H9 (cell line): ENCODE data around the gene DIP2C. TPM values are rescaled to one million over a fixed set of nuclear protein-coding genes. Genes with fewer than 3 reads are reported as not detected.
A peak's percentile ranks its signal among the peaks of the same experiment; 100 is the strongest.

Experiments
- DNase-seq: peaks from one replicate; pipeline ENCODE4 v3.0.0-alpha.2; 2017
- H2AFZ ChIP-seq: one replicate; pipeline ENCODE4 v1.6.1; 2013; ENCODE audit warnings: mild to moderate bottlenecking, low read length, control low read depth, moderate library complexity
- H2AK5ac ChIP-seq: 2 replicates; pipeline ENCODE4 v1.6.1; 2013; ENCODE audit warnings: low read length, control low read depth, mixed read lengths; ENCODE audit not compliant: insufficient read length
- H2BK120ac ChIP-seq: one replicate; pipeline ENCODE4 v1.6.1; 2013; ENCODE audit warnings: low read depth, mild to moderate bottlenecking, low read length, control low read depth, inconsistent platforms; ENCODE audit not compliant: poor library complexity, severe bottlenecking
- H2BK12ac ChIP-seq: 2 replicates; pipeline ENCODE4 v1.6.1; 2013; ENCODE audit warnings: low read length, control low read depth, mixed read lengths, low read depth; ENCODE audit not compliant: insufficient read length
- H2BK15ac ChIP-seq: 2 replicates; pipeline ENCODE4 v1.6.1; 2013; ENCODE audit warnings: low read depth, low read length, control low read depth
- H2BK20ac ChIP-seq: one replicate; pipeline ENCODE4 v1.6.1; 2013; ENCODE audit warnings: low read depth, mild to moderate bottlenecking, low read length, control low read depth, inconsistent platforms; ENCODE audit not compliant: poor library complexity, severe bottlenecking
- H2BK5ac ChIP-seq: 2 replicates; pipeline ENCODE4 v1.6.1; 2013; ENCODE audit warnings: low read length, control low read depth, mixed read lengths; ENCODE audit not compliant: insufficient read length
- H3K14ac ChIP-seq: 2 replicates; pipeline ENCODE4 v1.6.1; 2013; ENCODE audit warnings: low read length, control low read depth; ENCODE audit not compliant: insufficient read depth
- H3K18ac ChIP-seq: 2 replicates; pipeline ENCODE4 v1.6.1; 2013; ENCODE audit warnings: low read depth, mild to moderate bottlenecking, mixed read lengths, low read length, control low read depth; ENCODE audit not compliant: insufficient read length
- H3K23ac ChIP-seq: 2 replicates; pipeline ENCODE4 v1.6.1; 2013; ENCODE audit warnings: low read length, control low read depth, mixed read lengths, low read depth; ENCODE audit not compliant: insufficient read length
- H3K23me2 ChIP-seq: 2 replicates; pipeline ENCODE4 v1.6.1; 2013; ENCODE audit warnings: low read depth, mild to moderate bottlenecking, mixed read lengths, low read length, control low read depth; ENCODE audit not compliant: insufficient read length, poor library complexity, severe bottlenecking
- H3K27ac ChIP-seq: 2 replicates; pipeline ENCODE4 v1.5.1; 2013; ENCODE audit warnings: low read length, control low read depth, mixed read lengths, low read depth; ENCODE audit not compliant: insufficient read length
- H3K27me3 ChIP-seq: 2 replicates; pipeline ENCODE4 v1.6.1; 2013; ENCODE audit warnings: low read length, control low read depth, inconsistent platforms; ENCODE audit not compliant: insufficient read depth
- H3K4ac ChIP-seq: 2 replicates; pipeline ENCODE4 v1.6.1; 2013; ENCODE audit warnings: low read depth, mild to moderate bottlenecking, control low read depth, inconsistent platforms, low read length, moderate library complexity
- H3K4me1 ChIP-seq: 2 replicates; pipeline ENCODE4 v1.6.1; 2013; ENCODE audit warnings: low read length, control low read depth, inconsistent platforms; ENCODE audit not compliant: insufficient read depth
- H3K4me2 ChIP-seq: 2 replicates; pipeline ENCODE4 v1.6.1; 2013; ENCODE audit warnings: low read length, control low read depth, mixed read lengths; ENCODE audit not compliant: insufficient read length, insufficient read depth
- H3K56ac ChIP-seq: 2 replicates; pipeline ENCODE4 v1.6.1; 2013; ENCODE audit warnings: low read depth, mild to moderate bottlenecking, mixed read lengths, low read length, control low read depth; ENCODE audit not compliant: insufficient read length
- H3K79me1 ChIP-seq: 2 replicates; pipeline ENCODE4 v1.6.1; 2013; ENCODE audit warnings: low read depth, mild to moderate bottlenecking, moderate library complexity, low read length, control low read depth, inconsistent platforms; ENCODE audit not compliant: insufficient read depth, poor library complexity, severe bottlenecking
- H3K79me2 ChIP-seq: 2 replicates; pipeline ENCODE4 v1.6.1; 2013; ENCODE audit warnings: low read length, control low read depth, inconsistent platforms; ENCODE audit not compliant: insufficient read depth
- H3K9ac ChIP-seq: 2 replicates; pipeline ENCODE4 v1.6.1; 2013; ENCODE audit warnings: low read length, control low read depth, mixed read lengths; ENCODE audit not compliant: insufficient read length; ENCODE audit errors: extremely low read depth
- H3K9me3 ChIP-seq: one replicate; pipeline ENCODE4 v1.6.1; 2013; ENCODE audit warnings: low read depth, low read length, inconsistent platforms; ENCODE audit not compliant: control insufficient read depth
- H3T11ph ChIP-seq: one replicate; pipeline ENCODE4 v1.6.1; 2013; ENCODE audit warnings: mild to moderate bottlenecking, low read length, control low read depth, inconsistent platforms
- H4K20me1 ChIP-seq: one replicate; pipeline ENCODE4 v1.6.1; 2013; ENCODE audit not compliant: control insufficient read depth, insufficient read length, insufficient read depth
- H4K5ac ChIP-seq: 2 replicates; pipeline ENCODE4 v1.6.1; 2013; ENCODE audit warnings: low read depth, mild to moderate bottlenecking, mixed read lengths, low read length, control low read depth; ENCODE audit not compliant: insufficient read length
- H4K8ac ChIP-seq: replicated peaks from 2 replicates; pipeline ENCODE4 v1.6.1; 2013; ENCODE audit warnings: low read length, control low read depth, mixed read lengths, low read depth; ENCODE audit not compliant: insufficient read length
- H4K91ac ChIP-seq: 2 replicates; pipeline ENCODE4 v1.6.1; 2013; ENCODE audit warnings: low read depth, mild to moderate bottlenecking, moderate library complexity, mixed read lengths, low read length, control low read depth; ENCODE audit not compliant: insufficient read length
- H3K27ac Mint-ChIP-seq, 3 experiments: 2 replicates in 2 of 3; 3 replicates in 1 of 3; pipeline ENCODE4 v1.8.0; 2020 to 2021; ENCODE audit warnings: mixed read lengths in 3 of 3, mild to moderate bottlenecking in 1 of 3, moderate library complexity in 1 of 3
- H3K27me3 Mint-ChIP-seq: 2 replicates; pipeline ENCODE4 v1.8.0; 2021; ENCODE audit warnings: low read depth, mild to moderate bottlenecking, moderate library complexity, mixed read lengths
- H3K36me3 Mint-ChIP-seq, 3 experiments: 2 replicates in 2 of 3; 3 replicates in 1 of 3; pipeline ENCODE4 v1.8.0; 2020 to 2021; ENCODE audit warnings: low read depth in 3 of 3, mixed read lengths in 3 of 3; ENCODE audit not compliant: insufficient read depth in 1 of 3
- H3K4me1 Mint-ChIP-seq, 2 experiments: 2 replicates each; pipeline ENCODE4 v1.8.0; 2020; ENCODE audit warnings: mixed read lengths in 2 of 2
- H3K4me3 Mint-ChIP-seq, 2 experiments: 2 replicates in 1 of 2; 3 replicates in 1 of 2; pipeline ENCODE4 v1.8.0; 2020 to 2021; ENCODE audit warnings: mild to moderate bottlenecking in 2 of 2, mixed read lengths in 2 of 2, moderate library complexity in 1 of 2
- H3K9me3 Mint-ChIP-seq, 2 experiments: 2 replicates in 1 of 2; 3 replicates in 1 of 2; pipeline ENCODE4 v1.8.0; 2020; ENCODE audit warnings: mild to moderate bottlenecking in 2 of 2, mixed read lengths in 2 of 2, moderate library complexity in 1 of 2
- CTCF ChIP-seq: fragments of 200-600 bp; sonication (generic); conservative IDR thresholded peaks from 3 replicates; pipeline ENCODE4 v1.8.0; 2021; ENCODE audit warnings: antibody characterized with exemption, mild to moderate bottlenecking
- whole genome bisulfite sequencing: extraction: QIAGEN DNeasy Blood & Tissue Kit; methylation state at CpG from one replicate; pipeline ENCODE4 v1.1.7; 2013; ENCODE audit warnings: missing lambda C conversion rate, low lambda C conversion rate, mixed read lengths; ENCODE audit not compliant: insufficient read length; ENCODE audit errors: extremely low coverage; 5-methylcytosine and 5-hydroxymethylcytosine counted together
- total RNA-seq: library from RNA; stranded (reverse); gene quantifications from 2 replicates; pipeline ENCODE4 v1.2.1, GENCODE V29; 2021

DIP2C gene
- total RNA-seq, 1 experiment from 2014 or later, result 7.9 TPM

DNA sequence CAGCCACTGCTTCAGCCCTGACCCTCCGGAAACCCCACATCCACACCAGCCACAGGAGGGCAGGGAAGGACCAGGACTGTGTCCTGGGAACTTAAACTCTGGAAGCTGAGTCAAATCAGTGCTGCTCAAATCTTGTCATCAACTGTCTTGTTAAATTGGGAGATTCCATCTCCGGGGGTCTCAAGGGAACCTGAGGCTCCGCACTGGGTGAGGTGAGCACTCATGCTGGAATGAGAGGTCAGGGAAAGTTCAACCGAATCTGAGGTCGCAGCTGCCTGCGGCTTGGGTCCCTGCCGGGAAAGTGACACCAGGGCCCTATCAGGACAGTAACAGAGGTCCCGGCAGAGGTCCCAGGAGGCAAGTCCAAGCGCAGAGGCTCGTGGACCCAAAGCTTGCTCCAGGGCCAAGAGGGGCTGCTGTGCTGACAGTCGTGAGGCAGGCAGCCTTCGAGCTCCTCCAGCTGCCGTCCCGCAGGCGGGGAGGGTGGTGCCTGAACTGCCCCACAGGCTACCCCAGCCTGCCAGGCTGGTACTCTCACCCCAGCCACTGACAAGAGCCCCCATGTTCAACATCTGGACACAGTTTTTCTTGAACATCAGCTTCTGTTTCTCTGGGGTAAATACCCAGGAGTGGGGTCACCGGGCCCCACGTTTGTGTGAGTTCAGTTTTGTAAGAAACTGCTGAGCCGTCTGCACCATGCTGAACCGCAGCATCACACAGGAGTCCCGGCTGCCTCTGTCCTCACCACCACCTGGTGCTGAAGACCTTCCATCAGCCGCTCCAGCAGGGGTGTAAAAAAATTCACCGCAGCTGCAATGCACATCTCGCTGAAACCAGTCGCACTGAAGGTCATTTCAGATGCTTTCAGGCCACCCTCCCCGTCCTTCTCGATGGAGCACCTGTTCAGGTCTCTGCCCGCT lies 101.0 kb downstream of the DIP2C start:
- no peak overlapping the region for H3K4ac ChIP-seq
- H4K5ac ChIP-seq, result no peak overlapping the region
- no peaks in the 10 kb centered on the region for H3K23me2 ChIP-seq
- Mint-ChIP-seq H3K9me3 (no peaks in the 10 kb centered on the region), H3K4me1 (peaks cover 21 to 27% of the 10 kb centered on the region in 2 experiments), H3K36me3 (no peaks in the 10 kb centered on the region), H3K27me3 (no peaks in the 10 kb centered on the region), H3K27ac (peak overlapping the region in 1 of 3 experiments; percentile 44; a peak in 1 of 7 replicates), H3K4me3 (no peak overlapping the region)
- no peak overlapping the region for H3K56ac ChIP-seq
- no peak overlapping the region for H4K91ac ChIP-seq
- H3K4me2 ChIP-seq, result no peak overlapping the region
- no peak overlapping the region for H2BK12ac ChIP-seq
- WGBS, result no CpG with 5 or more reads among the region's 27 CpGs
- no peak for DNase-seq
- no peak overlapping the region for H2AFZ ChIP-seq
- no peak overlapping the region for H2AK5ac ChIP-seq
- H3K23ac ChIP-seq, result no peak overlapping the region
- peaks cover 5% of the 10 kb centered on the region for H3K79me1 ChIP-seq
- H3K9me3 ChIP-seq, result no peaks in the 10 kb centered on the region
- 0 out of 3 replicates have a peak, but pooled peaks have one; percentile 8 for TF ChIP-seq CTCF
- H3K9ac ChIP-seq, result no peak overlapping the region
- H3K4me1 ChIP-seq, result no peaks in the 10 kb centered on the region
- no peak overlapping the region for H3K27ac ChIP-seq
- H4K20me1 ChIP-seq, result no peaks in the 10 kb centered on the region
- no peak overlapping the region for H2BK15ac ChIP-seq
- H4K8ac ChIP-seq, result no peak overlapping the region
- H2BK20ac ChIP-seq, result no peak overlapping the region
- no peak overlapping the region for H3K18ac ChIP-seq
- no peaks in the 10 kb centered on the region for H3K79me2 ChIP-seq
- no peak overlapping the region for H3T11ph ChIP-seq
- no peak overlapping the region for H2BK120ac ChIP-seq
- H3K27me3 ChIP-seq, result no peaks in the 10 kb centered on the region
- H2BK5ac ChIP-seq, result no peak overlapping the region
- H3K14ac ChIP-seq, result no peak overlapping the region; the same call in 1 of the 2 replicates
